Transverse colon (tissue), 3 donors: ENCODE measurements around the gene GTF3C4.

Experiments
- EP300 ChIP-seq: sonication (generic); formaldehyde crosslinking; IDR thresholded peaks from one replicate; pipeline ENCODE4 v1.6.1; 2017; ENCODE audit warnings: antibody characterized with exemption, low read depth
- TF ChIP-seq, protein P1 (sequence below), 5 experiments: fragments of 200-600 bp in 3 of 5; fragments of 450-650 bp in 2 of 5; sonication (generic) in 3 of 5; IDR thresholded peaks; 1 replicate in 2 of 5; 2 replicates in 3 of 5; pipeline ENCODE4 v1.5.1; 2016 to 2017; ENCODE audit warnings: antibody characterized with exemption in 5 of 5, inconsistent platforms in 3 of 5, mild to moderate bottlenecking in 2 of 5, moderate library complexity in 1 of 5

DNA sequence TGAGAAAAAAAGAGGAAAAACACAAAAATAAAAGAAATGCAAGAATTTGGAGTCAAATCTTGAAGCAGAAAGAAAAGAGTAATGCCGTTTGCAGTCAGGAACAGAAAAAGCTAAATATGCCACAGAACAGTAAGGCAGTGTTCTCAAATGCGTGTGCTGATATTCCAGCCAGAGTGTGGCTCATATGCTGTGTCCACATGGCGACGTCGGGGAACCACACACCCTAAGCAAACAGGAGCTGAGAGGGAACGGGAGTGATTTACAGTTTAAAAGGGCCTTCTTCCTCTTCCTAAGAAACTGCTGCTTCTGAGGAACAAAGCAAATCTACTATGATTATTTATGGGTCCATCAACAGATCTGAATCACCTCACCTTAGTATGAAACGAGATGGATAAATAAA, 43.2 kb upstream of the GTF3C4 start:
- TF ChIP-seq, protein P1, sequence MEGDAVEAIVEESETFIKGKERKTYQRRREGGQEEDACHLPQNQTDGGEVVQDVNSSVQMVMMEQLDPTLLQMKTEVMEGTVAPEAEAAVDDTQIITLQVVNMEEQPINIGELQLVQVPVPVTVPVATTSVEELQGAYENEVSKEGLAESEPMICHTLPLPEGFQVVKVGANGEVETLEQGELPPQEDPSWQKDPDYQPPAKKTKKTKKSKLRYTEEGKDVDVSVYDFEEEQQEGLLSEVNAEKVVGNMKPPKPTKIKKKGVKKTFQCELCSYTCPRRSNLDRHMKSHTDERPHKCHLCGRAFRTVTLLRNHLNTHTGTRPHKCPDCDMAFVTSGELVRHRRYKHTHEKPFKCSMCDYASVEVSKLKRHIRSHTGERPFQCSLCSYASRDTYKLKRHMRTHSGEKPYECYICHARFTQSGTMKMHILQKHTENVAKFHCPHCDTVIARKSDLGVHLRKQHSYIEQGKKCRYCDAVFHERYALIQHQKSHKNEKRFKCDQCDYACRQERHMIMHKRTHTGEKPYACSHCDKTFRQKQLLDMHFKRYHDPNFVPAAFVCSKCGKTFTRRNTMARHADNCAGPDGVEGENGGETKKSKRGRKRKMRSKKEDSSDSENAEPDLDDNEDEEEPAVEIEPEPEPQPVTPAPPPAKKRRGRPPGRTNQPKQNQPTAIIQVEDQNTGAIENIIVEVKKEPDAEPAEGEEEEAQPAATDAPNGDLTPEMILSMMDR (IDR thresholded peaks at IDR 0.05): no peak
- TF ChIP-seq EP300: no peak
